ENCODE data around the gene PDZD2.
"Not testable (repeated sequence)": the region's sequence is repeated elsewhere in the genome, so short reads cannot be mapped to it uniquely, and the experiment has no call there.

Gene PDZD2

GRCh38 chr5:32057187-32058096, 418.5 kb downstream of the PDZD2 start:
- no peak for DNase-seq

- DNase-seq: no peak
These were observed 419.2 kb downstream of the PDZD2 start for GRCh38 chr5:32058101-32058500.

- DNase-seq: no peak
These were observed 420.1 kb downstream of the PDZD2 start for GRCh38 chr5:32058997-32059396.

GRCh38 chr5:32059761-32060530, 421.0 kb downstream of the PDZD2 start:
- DNase-seq: no peak

GRCh38 chr5:32061236-32061635, 422.3 kb downstream of the PDZD2 start:
- no peak for DNase-seq

- no peak for DNase-seq
These were observed 427.5 kb downstream of the PDZD2 start for GRCh38 chr5:32066448-32066847.

- no peak for DNase-seq
These were observed 429.0 kb downstream of the PDZD2 start for GRCh38 chr5:32067774-32068470.

- DNase-seq: no peak
These were observed 429.6 kb downstream of the PDZD2 start for GRCh38 chr5:32068561-32068960.

GRCh38 chr5:32069396-32069795, 430.5 kb downstream of the PDZD2 start:
- DNase-seq: no peak

GRCh38 chr5:32071351-32071944, 432.5 kb downstream of the PDZD2 start:
- DNase-seq: no peak

GRCh38 chr5:32072054-32072453, 433.1 kb downstream of the PDZD2 start:
- no peak for DNase-seq

GRCh38 chr5:32074401-32074800, 435.5 kb downstream of the PDZD2 start:
- peak; percentile 60 for DNase-seq

GRCh38 chr5:32076699-32077695, 438.1 kb downstream of the PDZD2 start:
- peak; percentile 58 for DNase-seq

GRCh38 chr5:32078855-32079254, 439.9 kb downstream of the PDZD2 start:
- not testable (repeated sequence) for DNase-seq

- not testable (repeated sequence) for DNase-seq
These were observed 441.6 kb downstream of the PDZD2 start for GRCh38 chr5:32080565-32080964.

- DNase-seq: no peak
These were observed 443.8 kb downstream of the PDZD2 start for GRCh38 chr5:32082701-32083100.

GRCh38 chr5:32083981-32084430, 445.1 kb downstream of the PDZD2 start:
- DNase-seq: no peak

GRCh38 chr5:32087086-32088082, 448.5 kb downstream of the PDZD2 start:
- no peak for DNase-seq

GRCh38 chr5:32088214-32088613, 449.3 kb downstream of the PDZD2 start:
- DNase-seq: no peak

Data from islet precursor cell (in vitro differentiated cells).